Measurements from ENCODE around the gene SH3PXD2B. TPM values are rescaled to one million over a fixed set of nuclear protein-coding genes. Genes with fewer than 3 reads are reported as not detected.

SH3PXD2B gene
- polyA plus RNA-seq, 3 donors, result 0.19 to 0.77 (median 0.31) TPM

- no peaks in the 10 kb centered on the region for H4K20me1 ChIP-seq (ENCODE audit: insufficient read depth, low read length)
- no peak overlapping the region for H3K9ac ChIP-seq (ENCODE audit: insufficient read depth, low read length, poor library complexity, severe bottlenecking)
- no peaks in the 10 kb centered on the region for H3K79me2 ChIP-seq (ENCODE audit: insufficient read depth, low read length)
- H3K4me2 ChIP-seq (replicated peaks; ENCODE audit: extremely low read depth, low read length, poor library complexity, severe bottlenecking), result no peak overlapping the region
- H3K4me3 ChIP-seq (replicated peaks in 1 of 3; ENCODE audit: low read depth in 2 of 3, low read length in 3 of 3), result no peak overlapping the region
- Mint-ChIP-seq H3K27me3 (ENCODE audit: low read depth in 3 of 3) (peaks cover 14 to 32% (median 15%) of the 10 kb centered on the region in 3 donors), H3K4me1 (peaks cover 12% of the 10 kb centered on the region), H3K4me3 (no peak overlapping the region), H3K27ac (peak overlapping the region in 1 of 7 donors; percentile 73), H3K36me3 (no peaks in the 10 kb centered on the region), H3K9me3 (no peaks in the 10 kb centered on the region)
- no peak for DNase-seq
- no peaks in the 10 kb centered on the region for H3K36me3 ChIP-seq (replicated peaks in 1 of 2; ENCODE audit: control insufficient read depth in 1 of 2, insufficient read depth in 2 of 2, low read length in 2 of 2)
- H3K27me3 ChIP-seq (ENCODE audit: control insufficient read depth in 2 of 2, insufficient read depth in 2 of 2, low read length in 2 of 2), result no peaks in the 10 kb centered on the region
- intact Hi-C loops (cut with micrococcal nuclease), result no loop called here
- H3K27ac ChIP-seq (ENCODE audit: low read depth in 1 of 2, low read length in 2 of 2), result no peak overlapping the region
- no peak for TF ChIP-seq CTCF (IDR thresholded peaks at IDR 0.05)
- H3K4me1 ChIP-seq (ENCODE audit: control insufficient read depth in 1 of 2, insufficient read depth in 2 of 2, low read length in 2 of 2), result peaks cover 9 to 14% of the 10 kb centered on the region in 2 donors
- no peak overlapping the region for H2AFZ ChIP-seq (ENCODE audit: insufficient read depth, low read depth, low read length, poor library complexity, severe bottlenecking)
- H3K9me3 ChIP-seq (replicated peaks in 1 of 2; ENCODE audit: control insufficient read depth in 1 of 2, insufficient read depth in 1 of 2, low read length in 2 of 2), result no peaks in the 10 kb centered on the region
- 95% methylated on average over 11 of the region's 12 CpGs for WGBS (ENCODE audit: insufficient coverage)
These were observed 18.0 kb downstream of the SH3PXD2B start for GRCh38 chr5:172436078-172436878.

GRCh38 chr5:172435362-172436077, 18.8 kb downstream of the SH3PXD2B start:
- H3K9me3 ChIP-seq (replicated peaks in 1 of 2; ENCODE audit: control insufficient read depth in 1 of 2, insufficient read depth in 1 of 2, low read length in 2 of 2), result no peaks in the 10 kb centered on the region
- no peaks in the 10 kb centered on the region for H3K79me2 ChIP-seq (ENCODE audit: insufficient read depth, low read length)
- H3K4me2 ChIP-seq (replicated peaks; ENCODE audit: extremely low read depth, low read length, poor library complexity, severe bottlenecking), result no peak overlapping the region
- TF ChIP-seq CTCF (IDR thresholded peaks at IDR 0.05), result no peak
- DNase-seq, result no peak
- peaks cover 9 to 14% of the 10 kb centered on the region in 2 donors for H3K4me1 ChIP-seq (ENCODE audit: control insufficient read depth in 1 of 2, insufficient read depth in 2 of 2, low read length in 2 of 2)
- H3K4me1 Mint-ChIP-seq, result peaks cover 12% of the 10 kb centered on the region
- WGBS (ENCODE audit: insufficient coverage), result 100% methylated on average over 2 of the region's 8 CpGs
- H3K27ac Mint-ChIP-seq, result no peak overlapping the region
- H3K4me3 ChIP-seq (replicated peaks in 1 of 3; ENCODE audit: low read depth in 2 of 3, low read length in 3 of 3), result no peak overlapping the region
- no peaks in the 10 kb centered on the region for H3K27me3 ChIP-seq (ENCODE audit: control insufficient read depth in 2 of 2, insufficient read depth in 2 of 2, low read length in 2 of 2)
- H3K9ac ChIP-seq (ENCODE audit: insufficient read depth, low read length, poor library complexity, severe bottlenecking), result no peak overlapping the region
- H2AFZ ChIP-seq (ENCODE audit: insufficient read depth, low read depth, low read length, poor library complexity, severe bottlenecking), result no peak overlapping the region
- no peak overlapping the region for H3K27ac ChIP-seq (ENCODE audit: low read depth in 1 of 2, low read length in 2 of 2)
- H4K20me1 ChIP-seq (ENCODE audit: insufficient read depth, low read length), result no peaks in the 10 kb centered on the region
- intact Hi-C loops (cut with micrococcal nuclease), result no loop called here
- no peaks in the 10 kb centered on the region for H3K36me3 ChIP-seq (replicated peaks in 1 of 2; ENCODE audit: control insufficient read depth in 1 of 2, insufficient read depth in 2 of 2, low read length in 2 of 2)
- H3K36me3 Mint-ChIP-seq, result peaks cover 0 to 2% of the 10 kb centered on the region in 2 donors
- peaks cover 14 to 31% (median 19%) of the 10 kb centered on the region in 3 donors for H3K27me3 Mint-ChIP-seq (ENCODE audit: low read depth in 3 of 3)
- H3K9me3 Mint-ChIP-seq, result peaks cover 0 to 3% (median 0%) of the 10 kb centered on the region in 7 donors
- no peak overlapping the region for H3K4me3 Mint-ChIP-seq

Measured in CD14-positive monocyte (primary cell).